ENCODE measurements around the gene FSD1L. TPM values are rescaled to one million over a fixed set of nuclear protein-coding genes. Genes with fewer than 3 reads are reported as not detected.

FSD1L gene
- total RNA-seq, 4 donors from 2014 or later, result 1.8 to 19.1 (median 8.3) TPM

DNA sequence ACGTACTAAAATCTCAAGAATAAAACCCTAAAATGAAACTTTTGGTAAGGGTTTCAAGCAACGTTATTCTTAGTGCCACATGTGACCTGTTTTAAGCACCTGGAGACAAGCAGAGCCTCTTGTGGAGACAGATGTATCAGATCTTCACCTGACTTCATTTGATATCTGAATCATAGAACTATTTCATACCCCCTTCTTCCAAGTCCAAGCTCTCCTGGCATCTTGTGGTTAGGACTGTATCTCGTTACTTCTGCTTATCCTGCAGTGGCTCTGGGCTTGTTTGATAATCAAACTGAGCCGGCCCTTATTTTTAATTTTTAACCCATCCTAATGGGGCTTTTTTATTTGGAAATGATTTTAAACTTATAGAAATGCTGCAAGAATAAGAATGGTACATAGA is 11.1 kb upstream of the FSD1L start:
- intact Hi-C loops (cut with DNase I; ENCODE audit: low total_unique reads), result no loop called here
- no peak for TF ChIP-seq POLR2A (IDR thresholded peaks at IDR 0.05)
- TF ChIP-seq, protein P1, sequence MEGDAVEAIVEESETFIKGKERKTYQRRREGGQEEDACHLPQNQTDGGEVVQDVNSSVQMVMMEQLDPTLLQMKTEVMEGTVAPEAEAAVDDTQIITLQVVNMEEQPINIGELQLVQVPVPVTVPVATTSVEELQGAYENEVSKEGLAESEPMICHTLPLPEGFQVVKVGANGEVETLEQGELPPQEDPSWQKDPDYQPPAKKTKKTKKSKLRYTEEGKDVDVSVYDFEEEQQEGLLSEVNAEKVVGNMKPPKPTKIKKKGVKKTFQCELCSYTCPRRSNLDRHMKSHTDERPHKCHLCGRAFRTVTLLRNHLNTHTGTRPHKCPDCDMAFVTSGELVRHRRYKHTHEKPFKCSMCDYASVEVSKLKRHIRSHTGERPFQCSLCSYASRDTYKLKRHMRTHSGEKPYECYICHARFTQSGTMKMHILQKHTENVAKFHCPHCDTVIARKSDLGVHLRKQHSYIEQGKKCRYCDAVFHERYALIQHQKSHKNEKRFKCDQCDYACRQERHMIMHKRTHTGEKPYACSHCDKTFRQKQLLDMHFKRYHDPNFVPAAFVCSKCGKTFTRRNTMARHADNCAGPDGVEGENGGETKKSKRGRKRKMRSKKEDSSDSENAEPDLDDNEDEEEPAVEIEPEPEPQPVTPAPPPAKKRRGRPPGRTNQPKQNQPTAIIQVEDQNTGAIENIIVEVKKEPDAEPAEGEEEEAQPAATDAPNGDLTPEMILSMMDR (IDR thresholded peaks at IDR 0.05), result no peak
- no peaks in the 10 kb centered on the region for H3K4me1 ChIP-seq
- H3K27ac ChIP-seq, result no peak overlapping the region
- no peaks in the 10 kb centered on the region for H3K36me3 ChIP-seq
- no peaks in the 10 kb centered on the region for H3K27me3 ChIP-seq
- H3K9me3 ChIP-seq, result no peaks in the 10 kb centered on the region
- no peak for DNase-seq
- H3K4me3 ChIP-seq, result no peak overlapping the region

DNA sequence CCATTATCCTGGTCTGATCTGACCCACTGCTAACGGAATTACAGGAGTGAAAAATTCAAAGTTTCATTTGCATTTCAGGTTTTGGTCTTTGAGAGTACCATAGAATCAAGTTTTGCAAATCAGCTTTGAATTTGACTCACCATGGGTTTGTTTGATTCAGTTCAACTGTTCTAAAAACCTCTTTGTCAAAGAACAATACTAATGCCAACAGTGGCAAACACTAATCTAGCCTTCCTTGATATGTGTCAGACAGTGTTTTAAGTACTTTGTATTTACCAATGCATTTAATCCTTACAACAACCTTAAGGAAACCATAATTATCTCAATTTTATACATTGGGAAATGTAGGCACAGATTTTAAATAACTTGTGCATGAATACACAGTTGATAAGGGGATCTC is 10.1 kb upstream of the FSD1L start:
- TF ChIP-seq POLR2A (IDR thresholded peaks at IDR 0.05), result no peak
- TF ChIP-seq, protein P1 (IDR thresholded peaks at IDR 0.05), result no peak
- H3K27ac ChIP-seq, result no peak overlapping the region
- H3K27me3 ChIP-seq, result no peaks in the 10 kb centered on the region
- DNase-seq, result no peak
- H3K4me3 ChIP-seq, result no peak overlapping the region
- intact Hi-C loops (cut with DNase I; ENCODE audit: low total_unique reads), result no loop called here
- H3K9me3 ChIP-seq, result no peaks in the 10 kb centered on the region
- H3K4me1 ChIP-seq, result no peaks in the 10 kb centered on the region
- H3K36me3 ChIP-seq, result no peaks in the 10 kb centered on the region

DNA sequence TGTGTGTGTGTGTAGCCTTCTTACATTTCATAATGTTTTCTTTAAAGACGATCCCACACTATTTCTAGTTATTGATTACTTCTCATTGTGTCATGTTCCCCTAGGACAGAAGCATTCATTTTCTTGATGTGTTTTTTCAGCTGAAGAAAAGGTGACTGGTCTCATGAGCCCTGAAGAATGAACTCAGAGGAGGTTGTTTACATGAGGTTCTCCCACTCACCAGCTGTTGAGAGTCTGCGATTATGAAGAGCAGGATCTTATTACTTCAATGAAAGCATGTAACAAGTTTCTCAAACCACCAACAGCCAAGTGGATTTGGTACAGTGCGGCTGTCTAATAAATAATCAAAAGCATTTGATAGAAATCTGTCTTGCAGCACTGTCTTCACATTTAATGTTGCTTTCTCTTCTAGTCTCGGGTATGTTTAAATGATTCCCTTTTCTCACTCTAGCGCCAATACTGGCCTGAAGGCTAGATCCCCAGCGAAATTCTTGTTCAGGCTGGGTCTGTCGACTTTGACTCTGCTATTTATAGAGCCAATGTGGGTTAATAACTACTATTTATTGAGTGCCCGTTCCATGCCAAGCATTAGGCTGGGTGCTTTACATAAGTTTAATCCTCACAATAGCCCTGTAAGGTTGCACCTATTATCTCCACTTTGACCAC is 9.6 kb upstream of the FSD1L start:
- no peak for DNase-seq
- H3K9me3 ChIP-seq, result no peaks in the 10 kb centered on the region
- no peaks in the 10 kb centered on the region for H3K27me3 ChIP-seq
- TF ChIP-seq, protein P1 (IDR thresholded peaks at IDR 0.05), result no peak
- H3K27ac ChIP-seq, result no peak overlapping the region
- H3K36me3 ChIP-seq, result no peaks in the 10 kb centered on the region
- H3K4me1 ChIP-seq, result no peaks in the 10 kb centered on the region
- intact Hi-C loops (cut with DNase I; ENCODE audit: low total_unique reads), result no loop called here
- no peak overlapping the region for H3K4me3 ChIP-seq

DNA sequence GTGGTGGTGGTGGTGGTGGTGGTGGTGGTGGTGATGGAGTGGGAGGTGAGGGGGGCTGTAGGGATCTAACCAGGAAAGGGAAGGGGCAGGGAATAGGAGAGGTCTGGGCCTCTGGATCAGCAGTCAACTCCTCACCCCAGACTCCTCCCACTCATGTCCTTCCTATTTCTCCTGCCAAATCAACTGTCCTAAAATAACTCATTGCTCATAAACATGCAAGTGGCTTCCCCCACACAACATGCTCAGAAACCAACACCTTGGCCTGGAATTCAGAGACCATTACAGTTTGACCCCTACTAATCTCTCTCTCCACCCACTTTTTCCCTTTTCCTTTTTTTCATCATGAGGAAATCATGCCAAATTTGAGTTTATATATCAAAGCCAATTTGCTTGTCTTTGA is 8.4 kb upstream of the FSD1L start:
- no peaks in the 10 kb centered on the region for H3K4me1 ChIP-seq
- H3K36me3 ChIP-seq, result no peaks in the 10 kb centered on the region
- H3K27me3 ChIP-seq, result no peaks in the 10 kb centered on the region
- no peaks in the 10 kb centered on the region for H3K9me3 ChIP-seq
- no peak for TF ChIP-seq POLR2A (IDR thresholded peaks at IDR 0.05)
- TF ChIP-seq, protein P1 (IDR thresholded peaks at IDR 0.05), result no peak
- intact Hi-C loops (cut with DNase I; ENCODE audit: low total_unique reads), result no loop called here
- H3K4me3 ChIP-seq, result no peak overlapping the region
- H3K27ac ChIP-seq, result no peak overlapping the region
- DNase-seq, result no peak

DNA sequence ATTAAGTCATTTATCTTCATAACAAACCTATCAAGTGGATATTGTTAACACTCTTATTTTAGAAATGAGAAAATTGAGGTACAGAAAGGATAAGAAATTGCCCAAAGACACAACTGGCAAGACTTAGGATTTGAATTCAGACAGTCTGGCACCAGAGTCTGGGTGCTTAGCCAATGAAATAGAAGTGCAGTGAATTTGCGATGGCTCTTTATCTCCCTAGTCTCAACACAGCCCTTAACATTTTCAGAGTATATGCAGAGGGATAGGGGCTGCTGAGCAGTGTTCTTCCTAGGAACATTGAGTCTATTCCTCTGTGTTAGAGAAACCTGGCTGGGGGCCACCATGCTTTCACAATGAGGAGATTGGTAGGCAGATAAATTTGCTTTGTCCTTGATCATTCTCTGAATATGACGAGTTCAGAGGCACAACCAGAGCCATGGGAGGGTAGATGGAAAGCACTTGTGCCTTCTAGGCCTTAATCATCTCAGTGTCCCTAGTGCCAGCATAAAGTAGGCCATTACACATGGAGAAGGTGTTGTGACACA is 6.1 kb upstream of the FSD1L start:
- H3K4me1 ChIP-seq, result no peaks in the 10 kb centered on the region
- no peak overlapping the region for H3K4me3 ChIP-seq
- TF ChIP-seq POLR2A (IDR thresholded peaks at IDR 0.05), result no peak
- TF ChIP-seq, protein P1 (IDR thresholded peaks at IDR 0.05), result no peak
- no peak overlapping the region for H3K27ac ChIP-seq
- no peaks in the 10 kb centered on the region for H3K36me3 ChIP-seq
- no peaks in the 10 kb centered on the region for H3K9me3 ChIP-seq
- H3K27me3 ChIP-seq, result no peaks in the 10 kb centered on the region
- intact Hi-C loops (cut with DNase I; ENCODE audit: low total_unique reads), result no loop called here
- no peak for DNase-seq
